Body of pancreas (tissue), 4 donors: ENCODE data around the gene PAX9.

Experiments used
- CTCF ChIP-seq, 7 experiments: fragments of 450-650 bp in 4 of 7; fragments of 200-600 bp in 3 of 7; sonication (generic) in 3 of 7; IDR thresholded peaks; one replicate each; pipeline ENCODE4 v1.5.1; 2016 to 2019; ENCODE audit warnings: antibody characterized with exemption in 7 of 7
- POLR2A ChIP-seq, 3 donors: fragments of 450-650 bp; IDR thresholded peaks; one replicate each; pipeline ENCODE4 v1.6.1; 2016; ENCODE audit warnings: antibody characterized with exemption in 3 of 3, mild to moderate bottlenecking in 2 of 3

- TF ChIP-seq CTCF (IDR thresholded peaks at IDR 0.05) (no peak), POLR2A (IDR thresholded peaks at IDR 0.05) (no peak)
These were observed 5.0 kb downstream of the PAX9 start for GRCh38 chr14:36666416-36667206.
